HFFc6 (cell line): ENCODE results near the gene IL21. TPM values are rescaled to one million over a fixed set of nuclear protein-coding genes. Genes with fewer than 3 reads are reported as not detected.

Experiments used
- DNase-seq: peaks from one replicate; pipeline ENCODE4 v3.0.0-alpha.2; 2018
- H3K27ac Mint-ChIP-seq: 2 replicates; pipeline ENCODE4 v1.8.0; 2020; ENCODE audit warnings: mild to moderate bottlenecking, mixed read lengths
- H3K27me3 Mint-ChIP-seq: 2 replicates; pipeline ENCODE4 v1.8.0; 2021; ENCODE audit warnings: mild to moderate bottlenecking, moderate library complexity, mixed read lengths; ENCODE audit not compliant: insufficient read depth
- H3K36me3 Mint-ChIP-seq: 2 replicates; pipeline ENCODE4 v1.8.0; 2021; ENCODE audit warnings: low read depth, mixed read lengths
- H3K4me1 Mint-ChIP-seq: 2 replicates; pipeline ENCODE4 v1.8.0; 2020; ENCODE audit warnings: low read depth, mixed read lengths
- H3K4me3 Mint-ChIP-seq: 2 replicates; pipeline ENCODE4 v1.8.0; 2020; ENCODE audit warnings: mild to moderate bottlenecking, moderate library complexity, mixed read lengths
- H3K9me3 Mint-ChIP-seq: 2 replicates; pipeline ENCODE4 v1.8.0; 2020; ENCODE audit warnings: mild to moderate bottlenecking, mixed read lengths
- long read RNA-seq: library from polyadenylated mRNA; unstranded; transcript quantifications from one replicate; pipeline ENCODE4 v2.0.0, GENCODE V29; 2019
- total RNA-seq, 6 experiments: library from RNA; stranded (reverse); fragmentation: NEBNext Ultra II Directional; extraction: Animal tissue kit (Norgen Biotek cat#: 25700); gene quantifications; 2 replicates in 1 of 6; 3 replicates in 5 of 6; pipeline ENCODE4 v1.2.3, GENCODE V29; 2021
- TF ChIP-seq, protein P1 (sequence below): fragments of 200-600 bp; sonication (generic); IDR thresholded peaks from 2 replicates; pipeline ENCODE4 v1.5.0; 2021; ENCODE audit warnings: antibody characterized with exemption, mild to moderate bottlenecking

Gene IL21
- total RNA-seq = not detected
- long read RNA-seq = 0 reads

DNA sequence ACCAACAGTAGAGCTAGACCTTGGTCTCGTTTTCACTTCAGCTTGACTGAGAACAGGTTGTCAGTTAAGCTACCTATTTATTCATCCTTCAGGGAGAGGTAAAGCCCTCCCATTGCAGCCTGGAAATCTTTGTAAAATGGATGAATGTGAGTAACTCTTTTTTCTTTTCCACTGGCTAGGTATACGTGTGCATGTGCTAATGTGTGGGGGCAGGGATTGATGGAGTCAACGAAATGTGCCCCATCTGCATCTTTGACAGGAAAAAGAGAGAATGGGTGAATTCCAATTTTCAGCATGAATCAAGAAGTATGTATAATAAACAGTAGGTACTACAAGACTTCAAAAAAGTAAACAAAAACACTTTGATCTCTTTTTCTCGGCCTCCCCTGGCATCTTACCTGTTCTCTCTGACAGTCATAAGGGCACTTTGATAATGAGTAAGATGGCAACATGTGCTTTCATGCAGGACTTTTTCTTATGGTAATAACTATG, at the start of gene IL21:
TSS of gene IL21 (minus strand) at position 51 of the 492 bp plus-strand sequence. CDS start 55 bp downstream, outside the sequence.
- Mint-ChIP-seq H3K4me1 (no peaks in the 10 kb centered on the region), H3K27ac (no peak within 1 kb of the TSS), H3K4me3 (no peak within 1 kb of the TSS), H3K36me3 (no peaks in the 10 kb centered on the region), H3K9me3 (no peaks in the 10 kb centered on the region), H3K27me3 (peaks cover 22% of the 10 kb centered on the region)
- TF ChIP-seq, protein P1, sequence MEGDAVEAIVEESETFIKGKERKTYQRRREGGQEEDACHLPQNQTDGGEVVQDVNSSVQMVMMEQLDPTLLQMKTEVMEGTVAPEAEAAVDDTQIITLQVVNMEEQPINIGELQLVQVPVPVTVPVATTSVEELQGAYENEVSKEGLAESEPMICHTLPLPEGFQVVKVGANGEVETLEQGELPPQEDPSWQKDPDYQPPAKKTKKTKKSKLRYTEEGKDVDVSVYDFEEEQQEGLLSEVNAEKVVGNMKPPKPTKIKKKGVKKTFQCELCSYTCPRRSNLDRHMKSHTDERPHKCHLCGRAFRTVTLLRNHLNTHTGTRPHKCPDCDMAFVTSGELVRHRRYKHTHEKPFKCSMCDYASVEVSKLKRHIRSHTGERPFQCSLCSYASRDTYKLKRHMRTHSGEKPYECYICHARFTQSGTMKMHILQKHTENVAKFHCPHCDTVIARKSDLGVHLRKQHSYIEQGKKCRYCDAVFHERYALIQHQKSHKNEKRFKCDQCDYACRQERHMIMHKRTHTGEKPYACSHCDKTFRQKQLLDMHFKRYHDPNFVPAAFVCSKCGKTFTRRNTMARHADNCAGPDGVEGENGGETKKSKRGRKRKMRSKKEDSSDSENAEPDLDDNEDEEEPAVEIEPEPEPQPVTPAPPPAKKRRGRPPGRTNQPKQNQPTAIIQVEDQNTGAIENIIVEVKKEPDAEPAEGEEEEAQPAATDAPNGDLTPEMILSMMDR = no peak
- DNase-seq = no peak

DNA sequence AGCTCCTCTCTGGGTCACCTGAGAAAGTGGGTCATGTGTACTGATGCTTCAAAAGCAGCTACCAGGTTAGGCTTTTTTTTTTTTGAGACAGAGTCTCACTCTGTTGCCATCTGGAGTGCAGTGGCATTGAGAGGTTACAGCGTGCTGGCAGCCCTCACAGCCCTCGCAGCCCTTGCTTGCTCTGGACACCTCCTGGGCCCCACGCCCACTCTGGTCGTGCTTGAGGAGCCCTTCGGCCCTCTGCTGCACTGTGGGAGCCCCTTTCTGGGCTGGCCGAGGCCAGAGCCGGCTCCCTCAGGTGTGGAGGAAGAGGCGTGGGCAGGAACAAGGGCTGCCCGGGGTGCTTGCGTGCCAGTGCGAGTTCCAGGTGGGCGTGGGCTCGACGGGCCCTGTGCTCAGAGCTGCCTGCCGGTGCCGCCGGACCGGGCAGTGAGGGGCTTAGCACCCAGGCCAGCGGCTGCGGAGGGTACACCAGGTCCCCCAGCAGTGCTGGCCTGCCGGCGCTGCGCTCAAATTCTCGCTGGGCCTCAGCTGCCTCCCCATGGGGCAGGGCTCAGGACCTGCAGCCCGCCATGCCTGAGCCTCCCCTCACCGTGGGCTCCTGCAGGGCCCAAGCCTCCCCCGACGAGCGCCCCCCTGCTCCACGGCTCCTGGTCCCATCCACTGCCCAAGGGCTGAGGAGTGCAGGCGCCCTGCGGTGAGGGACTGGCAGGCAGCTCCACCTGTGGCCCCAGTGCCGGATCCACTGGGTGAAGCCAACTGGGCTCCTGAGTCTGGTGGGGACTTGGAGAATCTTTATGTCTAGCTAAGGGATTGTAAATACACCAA, 49.3 kb upstream of the IL21 start:
- H3K27ac Mint-ChIP-seq = no peak overlapping the region
- no peak overlapping the region for H3K4me3 Mint-ChIP-seq
- peaks cover 75% of the 10 kb centered on the region for H3K4me1 Mint-ChIP-seq
- no peaks in the 10 kb centered on the region for H3K9me3 Mint-ChIP-seq
- H3K36me3 Mint-ChIP-seq = peaks cover 14% of the 10 kb centered on the region; the same call in 1 of the 2 replicates
- no peaks in the 10 kb centered on the region for H3K27me3 Mint-ChIP-seq
- TF ChIP-seq, protein P1 = no peak
- no peak for DNase-seq

DNA sequence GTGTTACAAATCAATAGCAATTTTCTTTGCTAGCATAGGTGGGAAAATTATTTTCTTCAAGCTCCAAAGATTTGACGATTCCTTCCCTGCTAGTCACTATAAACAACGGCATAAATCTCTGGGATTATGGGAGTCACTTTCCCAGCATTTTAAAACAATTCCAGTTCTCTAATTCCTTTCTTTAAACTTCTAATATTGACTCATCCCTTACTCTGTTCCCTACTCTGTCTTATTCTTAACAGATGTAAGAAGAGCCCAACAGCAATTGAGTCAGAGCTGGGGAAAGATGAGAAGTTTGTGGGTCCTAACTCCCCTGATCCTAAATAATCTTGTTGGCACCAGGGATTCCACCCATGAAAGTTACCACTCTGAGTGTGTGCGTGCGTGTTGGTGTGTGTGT, 47.4 kb upstream of the IL21 start:
- peaks cover 14% of the 10 kb centered on the region; the same call in 1 of the 2 replicates for H3K36me3 Mint-ChIP-seq
- TF ChIP-seq, protein P1 = no peak
- H3K27ac Mint-ChIP-seq = peak overlapping the region; percentile 89
- peak; percentile 75 for DNase-seq
- no peaks in the 10 kb centered on the region for H3K9me3 Mint-ChIP-seq
- peaks cover 71% of the 10 kb centered on the region for H3K4me1 Mint-ChIP-seq
- no peaks in the 10 kb centered on the region for H3K27me3 Mint-ChIP-seq
- H3K4me3 Mint-ChIP-seq = peak overlapping the region; percentile 64

DNA sequence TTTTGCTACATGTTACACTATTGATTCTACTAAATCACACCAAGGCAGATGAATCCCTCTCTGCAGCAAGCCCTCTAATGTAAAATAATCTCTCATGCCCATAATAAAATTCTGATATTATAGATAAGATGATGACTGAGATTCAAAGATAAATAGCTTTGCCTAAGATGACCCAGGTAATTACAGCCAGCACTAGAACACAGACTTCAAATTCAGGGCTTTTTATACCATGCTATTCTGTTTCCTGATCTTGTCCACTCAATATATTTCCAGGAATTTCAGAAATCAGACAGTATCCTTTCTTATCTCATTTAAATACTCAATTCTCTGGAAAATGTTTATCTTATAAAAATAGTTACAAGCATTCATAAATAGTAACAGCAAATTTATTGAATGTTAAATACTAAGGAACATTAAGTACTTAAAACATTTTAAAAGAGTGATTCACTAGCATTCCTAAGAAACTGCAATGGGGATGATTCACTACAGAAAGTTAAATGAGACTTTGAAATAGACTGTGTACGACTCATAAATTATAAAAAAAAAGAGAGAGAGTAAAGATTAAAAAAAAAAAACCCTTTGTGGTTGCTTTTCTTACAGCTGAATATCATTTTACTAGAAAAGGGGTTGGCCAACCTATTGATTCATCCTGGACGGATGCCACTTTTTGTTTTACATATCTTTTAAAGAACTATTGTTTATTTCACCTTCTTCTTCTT, 45.8 kb upstream of the IL21 start:
- TF ChIP-seq, protein P1 = no peak
- DNase-seq = peak; percentile 92
- Mint-ChIP-seq H3K4me3 (peak overlapping the region; percentile 64), H3K27ac (peak overlapping the region; percentile 89), H3K4me1 (peaks cover 70% of the 10 kb centered on the region), H3K9me3 (no peaks in the 10 kb centered on the region), H3K27me3 (no peaks in the 10 kb centered on the region), H3K36me3 (peaks cover 10% of the 10 kb centered on the region; the same call in 1 of the 2 replicates)

DNA sequence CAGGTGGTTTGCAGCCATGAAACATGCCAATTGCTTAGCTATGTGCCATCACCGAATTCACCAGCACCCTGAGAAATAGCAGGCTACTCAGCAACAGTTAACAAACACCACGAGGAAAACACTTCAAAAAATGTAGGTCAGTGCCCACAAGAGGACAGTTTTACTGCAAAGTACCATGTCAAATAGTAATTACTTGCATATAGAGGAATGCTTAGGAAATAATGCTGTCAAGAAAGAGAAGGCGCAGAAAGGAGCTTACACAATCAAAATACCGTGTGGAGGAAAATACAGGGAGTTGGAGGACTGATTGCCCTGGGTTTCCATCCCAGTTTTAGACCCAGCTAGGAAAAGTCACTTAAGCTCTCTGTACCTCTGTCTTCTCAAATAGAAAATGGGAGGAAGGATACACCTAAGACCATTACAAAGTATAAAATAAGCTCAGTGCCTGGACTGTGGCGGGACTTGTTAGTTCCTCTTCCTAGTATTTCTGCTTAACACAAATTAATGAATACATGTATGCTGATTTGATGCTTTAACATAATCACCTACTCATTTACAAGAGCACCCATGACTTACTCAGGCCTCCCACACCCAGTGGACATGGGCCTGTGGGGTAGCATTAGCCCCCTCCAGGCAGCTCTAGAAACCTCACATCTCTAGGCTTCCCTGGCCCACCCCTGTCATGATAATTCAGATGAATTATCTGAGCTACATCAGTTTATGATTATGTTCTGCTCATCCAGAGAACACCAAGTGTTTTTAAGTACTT, 44.5 kb upstream of the IL21 start:
- no peaks in the 10 kb centered on the region for H3K36me3 Mint-ChIP-seq
- TF ChIP-seq, protein P1 = no peak
- H3K27ac Mint-ChIP-seq = 0 out of 2 replicates have a peak overlapping the region, but pooled peaks have one; percentile 3
- no peak overlapping the region for H3K4me3 Mint-ChIP-seq
- peaks cover 80% of the 10 kb centered on the region for H3K4me1 Mint-ChIP-seq
- H3K9me3 Mint-ChIP-seq = no peaks in the 10 kb centered on the region
- DNase-seq = peak; percentile 34
- no peaks in the 10 kb centered on the region for H3K27me3 Mint-ChIP-seq
